Psoas muscle (tissue), 8 donors: ENCODE measurements around the gene OTOG. TPM values are rescaled to one million over a fixed set of nuclear protein-coding genes. Genes with fewer than 3 reads are reported as not detected.

Experiments used
- ATAC-seq, 4 donors: fragments of 200-7000 bp; cut with Tn5 transposase; one replicate each; pipeline ENCODE4 v1.9.1; 2020; ENCODE audit warnings: moderate library complexity in 3 of 4, mild to moderate bottlenecking in 2 of 4
- DNase-seq, 2 donors: peaks; one replicate each; pipeline ENCODE4 v3.0.0-alpha.2; 2020
- H3K27ac ChIP-seq: fragments of 200-600 bp; one replicate; pipeline ENCODE4 v1.8.0; 2022
- H3K27me3 ChIP-seq, 3 donors: fragments of 200-600 bp in 1 of 3; one replicate each; pipeline versions ENCODE4 v1.6.1 to v1.8.0; 2013 to 2022; ENCODE audit warnings: low read length in 2 of 3, mild to moderate bottlenecking in 2 of 3, moderate library complexity in 1 of 3; ENCODE audit not compliant: insufficient read depth in 3 of 3
- H3K36me3 ChIP-seq, 2 donors: fragments of 200-600 bp in 1 of 2; one replicate each; pipeline versions ENCODE4 v1.6.1 to v1.8.0; 2013 to 2022; ENCODE audit warnings: low read depth in 1 of 2, mild to moderate bottlenecking in 1 of 2, moderate library complexity in 1 of 2; ENCODE audit not compliant: insufficient read depth in 1 of 2
- H3K4me1 ChIP-seq: fragments of 200-600 bp; one replicate; pipeline ENCODE4 v1.8.0; 2022
- H3K4me3 ChIP-seq: fragments of 200-600 bp; one replicate; pipeline ENCODE4 v1.8.0; 2022; ENCODE audit warnings: mild to moderate bottlenecking
- H3K9me3 ChIP-seq: fragments of 200-600 bp; one replicate; pipeline ENCODE4 v1.8.0; 2022
- CTCF ChIP-seq: fragments of 200-600 bp; IDR thresholded peaks from one replicate; pipeline ENCODE4 v1.8.0; 2022; ENCODE audit warnings: antibody characterized with exemption
- WGBS, 3 donors: extraction: QIAGEN DNeasy Blood & Tissue Kit; methylation state at CpG; one replicate each; pipeline versions ENCODE4 v1.1.6 to v1.1.7; 2013; 5-methylcytosine and 5-hydroxymethylcytosine counted together
- intact Hi-C, 2 donors: fragments of 100-400 bp; cut with DNase I; formaldehyde crosslinking; loops; one replicate each; pipeline versions ENCODE4 v1.11.0 to v1.14.2; 2022
- polyA plus RNA-seq, 3 donors: library from polyadenylated mRNA; stranded (reverse); fragments of 200-250 nt; gene quantifications; one replicate each; pipeline ENCODE4 v1.2.3, GENCODE V29; 2013
- total RNA-seq, 4 donors: library from RNA; stranded (reverse); fragmentation: NEBNext Ultra II Directional in 2 of 4; extraction: Animal tissue kit (Norgen Biotek cat#: 25700) in 2 of 4; gene quantifications; one replicate each; pipeline versions ENCODE4 v1.2.1 to v1.2.4, GENCODE V29; 2021 to 2023
- donor health status: healthy with polysubstance abuse.
- donor health status: DM: no; HTN: no; CAD: no; lungs with moderate emphysema.
- donor health status: Bipolar disorder and iron deficiency.
- donor health status: healthy.
- donor health status: DM: yes; HTN: yes; CAD: no.
- donor health status: DM: no; HTN: no; CAD: no.
- donor health status: DM: no; HTN: no; CAD: no.
- donor health status: DM: yes; HTN: yes; CAD: no.

Gene OTOG
- total and polyA plus RNA-seq, 7 donors: not detected

GRCh38 chr11:17521106-17521900 lies 25.8 kb upstream of the OTOG start:
- no peak overlapping the region for H3K27ac ChIP-seq
- no peak for TF ChIP-seq CTCF
- intact Hi-C loops: no loop called here
- H3K27me3 ChIP-seq: no peaks in the 10 kb centered on the region
- H3K9me3 ChIP-seq: no peaks in the 10 kb centered on the region
- H3K36me3 ChIP-seq: no peaks in the 10 kb centered on the region
- ATAC-seq (no peak), DNase-seq (no peak)
- H3K4me1 ChIP-seq: no peaks in the 10 kb centered on the region
- WGBS, 3 donors: 89 to 96% (median 91%) methylated on average over 11 of the region's 11 CpGs
- H3K4me3 ChIP-seq: no peak overlapping the region

GRCh38 chr11:17522655-17523054 lies 24.4 kb upstream of the OTOG start:
- Histone ChIP-seq H3K27me3 (no peaks in the 10 kb centered on the region), H3K9me3 (no peaks in the 10 kb centered on the region), H3K4me3 (no peak overlapping the region), H3K27ac (no peak overlapping the region), H3K36me3 (no peaks in the 10 kb centered on the region), H3K4me1 (no peaks in the 10 kb centered on the region)
- ATAC-seq (no peak), DNase-seq (no peak)
- intact Hi-C loops: no loop called here
- no peak for TF ChIP-seq CTCF
- WGBS, 3 donors: 88 to 92% (median 90%) methylated on average over 16 to 17 of the region's 17 CpGs

- Histone ChIP-seq H3K4me1 (peaks cover 3% of the 10 kb centered on the region), H3K27ac (no peak overlapping the region), H3K27me3 (no peaks in the 10 kb centered on the region), H3K9me3 (no peaks in the 10 kb centered on the region), H3K36me3 (no peaks in the 10 kb centered on the region), H3K4me3 (no peak overlapping the region)
- ATAC-seq (no peak), DNase-seq (no peak)
- TF ChIP-seq CTCF: no peak
- intact Hi-C loops: no loop called here
- WGBS, 3 donors: 91 to 96% (median 92%) methylated on average over 9 of the region's 9 CpGs
These were observed 22.8 kb upstream of the OTOG start for GRCh38 chr11:17524221-17524620.

- H3K4me1 ChIP-seq: peaks cover 3% of the 10 kb centered on the region
These were observed 21.5 kb upstream of the OTOG start for GRCh38 chr11:17525570-17525969.

More at GRCh38 chr11:17525570-17525969, 21.5 kb upstream of the OTOG start:
- ATAC-seq (no peak), DNase-seq (no peak)
- Histone ChIP-seq H3K36me3 (no peaks in the 10 kb centered on the region), H3K27me3 (no peaks in the 10 kb centered on the region), H3K4me3 (no peak overlapping the region), H3K9me3 (no peaks in the 10 kb centered on the region), H3K27ac (no peak overlapping the region)
- intact Hi-C loops: no loop called here
- WGBS, 3 donors: 88 to 92% (median 89%) methylated on average over 4 of the region's 4 CpGs
- no peak for TF ChIP-seq CTCF
